Keratinocyte (primary cell): Measurements from ENCODE around the gene TBCB.

Experiments
- EZH2 ChIP-seq: IDR thresholded peaks from one replicate; pipeline ENCODE4 v1.6.1; 2012; ENCODE audit warnings: inconsistent platforms, mild to moderate bottlenecking, low read length, moderate library complexity
- TF ChIP-seq, protein P1 (sequence below), 3 experiments: IDR thresholded peaks in 1 of 3; conservative IDR thresholded peaks in 1 of 3; optimal IDR thresholded peaks in 1 of 3; 2 replicates in 2 of 3; 3 replicates in 1 of 3; pipeline versions ENCODE3 to v1.5.1; 2011; ENCODE audit warnings: low read length in 3 of 3, mild to moderate bottlenecking in 3 of 3, moderate library complexity in 2 of 3, control low read depth in 1 of 3, inconsistent platforms in 1 of 3; ENCODE audit not compliant: insufficient read depth in 2 of 3; ENCODE audit errors: extremely low read depth in 1 of 3

DNA sequence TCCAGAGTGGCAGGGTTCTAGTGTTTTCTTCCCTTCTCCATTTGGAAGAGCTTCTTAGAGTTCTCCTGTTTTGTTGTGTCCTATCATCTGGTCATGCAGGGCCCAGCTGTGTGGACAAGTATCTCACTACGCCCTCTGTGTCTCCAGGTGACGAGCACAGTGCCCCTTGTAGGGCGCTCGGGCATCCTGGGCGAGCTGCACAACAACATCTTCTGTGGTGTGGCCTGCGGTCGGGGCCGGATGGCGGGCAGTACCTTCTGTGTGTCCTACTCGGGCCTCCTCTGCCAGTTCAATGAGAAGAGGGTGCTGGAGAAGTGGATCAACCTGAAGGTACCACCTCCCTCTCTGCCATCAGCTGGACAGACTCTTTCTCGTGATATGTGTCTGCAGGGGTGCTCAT is 47.6 kb upstream of the TBCB start:
- TF ChIP-seq, protein P1, sequence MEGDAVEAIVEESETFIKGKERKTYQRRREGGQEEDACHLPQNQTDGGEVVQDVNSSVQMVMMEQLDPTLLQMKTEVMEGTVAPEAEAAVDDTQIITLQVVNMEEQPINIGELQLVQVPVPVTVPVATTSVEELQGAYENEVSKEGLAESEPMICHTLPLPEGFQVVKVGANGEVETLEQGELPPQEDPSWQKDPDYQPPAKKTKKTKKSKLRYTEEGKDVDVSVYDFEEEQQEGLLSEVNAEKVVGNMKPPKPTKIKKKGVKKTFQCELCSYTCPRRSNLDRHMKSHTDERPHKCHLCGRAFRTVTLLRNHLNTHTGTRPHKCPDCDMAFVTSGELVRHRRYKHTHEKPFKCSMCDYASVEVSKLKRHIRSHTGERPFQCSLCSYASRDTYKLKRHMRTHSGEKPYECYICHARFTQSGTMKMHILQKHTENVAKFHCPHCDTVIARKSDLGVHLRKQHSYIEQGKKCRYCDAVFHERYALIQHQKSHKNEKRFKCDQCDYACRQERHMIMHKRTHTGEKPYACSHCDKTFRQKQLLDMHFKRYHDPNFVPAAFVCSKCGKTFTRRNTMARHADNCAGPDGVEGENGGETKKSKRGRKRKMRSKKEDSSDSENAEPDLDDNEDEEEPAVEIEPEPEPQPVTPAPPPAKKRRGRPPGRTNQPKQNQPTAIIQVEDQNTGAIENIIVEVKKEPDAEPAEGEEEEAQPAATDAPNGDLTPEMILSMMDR (optimal IDR thresholded peaks at IDR 0.05 in 1 of 3, IDR thresholded peaks at IDR 0.05 in 1 of 3, conservative IDR thresholded peaks at IDR 0.05 in 1 of 3; ENCODE audit: extremely low read depth in 1 of 3, insufficient read depth in 2 of 3, low read length in 3 of 3), result no peak
- no peak for TF ChIP-seq EZH2
